HG03378 (cell line): ENCODE results near the gene CNTN4.

ENCODE experiments used
- ATAC-seq: cut with Tn5 transposase; IDR thresholded peaks from one replicate; pipeline ENCODE4 v1.9.1; 2021; ENCODE audit warnings: mild to moderate bottlenecking, moderate library complexity; ENCODE audit not compliant: unreplicated experiment

The CNTN4 gene

GRCh38 chr3:2390926-2391532, 292.4 kb downstream of the CNTN4 start:
- no peak for ATAC-seq

- ATAC-seq: no peak
These were observed 293.2 kb downstream of the CNTN4 start for GRCh38 chr3:2391896-2392295.

- no peak for ATAC-seq
These were observed 294.3 kb downstream of the CNTN4 start for GRCh38 chr3:2392981-2393380.

GRCh38 chr3:2415083-2415482, 316.4 kb downstream of the CNTN4 start:
- no peak for ATAC-seq

- ATAC-seq: no peak
These were observed 322.3 kb downstream of the CNTN4 start for GRCh38 chr3:2420919-2421318.

- ATAC-seq: no peak
These were observed 324.5 kb downstream of the CNTN4 start for GRCh38 chr3:2423143-2423542.

- ATAC-seq: no peak
These were observed 342.9 kb downstream of the CNTN4 start for GRCh38 chr3:2441558-2441957.

GRCh38 chr3:2446146-2446545, 347.5 kb downstream of the CNTN4 start:
- no peak for ATAC-seq

- ATAC-seq: no peak
These were observed 353.6 kb downstream of the CNTN4 start for GRCh38 chr3:2452249-2452648.

- no peak for ATAC-seq
These were observed 356.2 kb downstream of the CNTN4 start for GRCh38 chr3:2454865-2455264.

- no peak for ATAC-seq
These were observed 358.1 kb downstream of the CNTN4 start for GRCh38 chr3:2456788-2457187.

- ATAC-seq: no peak
These were observed 360.1 kb downstream of the CNTN4 start for GRCh38 chr3:2458816-2459215.

GRCh38 chr3:2465842-2466241, 367.2 kb downstream of the CNTN4 start:
- ATAC-seq: no peak

- ATAC-seq: no peak
These were observed 370.1 kb downstream of the CNTN4 start for GRCh38 chr3:2468816-2469215.

GRCh38 chr3:2476996-2477395, 378.3 kb downstream of the CNTN4 start:
- no peak for ATAC-seq

GRCh38 chr3:2477620-2478019, 379.0 kb downstream of the CNTN4 start:
- no peak for ATAC-seq

GRCh38 chr3:2484162-2485026, 385.7 kb downstream of the CNTN4 start:
- ATAC-seq: no peak

- no peak for ATAC-seq
These were observed 386.3 kb downstream of the CNTN4 start for GRCh38 chr3:2485027-2485375.

GRCh38 chr3:2495746-2496145, 397.1 kb downstream of the CNTN4 start:
- ATAC-seq: no peak

GRCh38 chr3:2504912-2505311, 406.2 kb downstream of the CNTN4 start:
- no peak for ATAC-seq

- ATAC-seq: no peak
These were observed 408.1 kb downstream of the CNTN4 start for GRCh38 chr3:2506776-2507175.

- no peak for ATAC-seq
These were observed 412.0 kb downstream of the CNTN4 start for GRCh38 chr3:2510591-2511145.
